OCI-LY1 (cell line): Measurements from ENCODE around the gene ADAMTS18.

Experiments used
- H2AFZ ChIP-seq: fragments of 200-600 bp; sonication (generic), shearing (Covaris generic); 2 replicates; pipeline ENCODE4 v1.6.0; 2014; ENCODE audit warnings: antibody characterized with exemption, mild to moderate bottlenecking, low read length
- H3F3A ChIP-seq: fragments of 200-600 bp; sonication (generic), shearing (Covaris generic); 2 replicates; pipeline ENCODE4 v1.6.0; 2014; ENCODE audit warnings: mild to moderate bottlenecking, antibody characterized with exemption, low read length, moderate library complexity; ENCODE audit not compliant: insufficient read depth
- H3K27ac ChIP-seq: fragments of 200-600 bp; sonication (generic); 2 replicates; pipeline ENCODE4 v1.5.1; 2014; ENCODE audit warnings: low read length, mixed run types, mild to moderate bottlenecking, low read depth; ENCODE audit not compliant: poor library complexity, severe bottlenecking
- H3K27me3 ChIP-seq: fragments of 200-600 bp; sonication (generic); 2 replicates; pipeline ENCODE4 v1.6.0; 2014; ENCODE audit warnings: antibody characterized with exemption, mild to moderate bottlenecking, low read length, moderate library complexity; ENCODE audit not compliant: insufficient read depth
- H3K36me3 ChIP-seq: fragments of 200-600 bp; sonication (generic); 2 replicates; pipeline ENCODE4 v1.6.1; 2014; ENCODE audit warnings: mild to moderate bottlenecking, antibody characterized with exemption, low read length, moderate library complexity, mixed read lengths; ENCODE audit not compliant: insufficient read depth
- H3K4me1 ChIP-seq: fragments of 200-600 bp; sonication (generic); 2 replicates; pipeline ENCODE4 v1.5.1; 2014; ENCODE audit warnings: mild to moderate bottlenecking, low read length, moderate library complexity; ENCODE audit not compliant: insufficient read depth, severe bottlenecking
- H3K4me2 ChIP-seq: fragments of 200-600 bp; sonication (generic), shearing (Covaris generic); 2 replicates; pipeline ENCODE4 v1.6.1; 2014; ENCODE audit warnings: low read length
- H3K4me3 ChIP-seq: fragments of 200-600 bp; sonication (generic); 2 replicates; pipeline ENCODE4 v1.5.1; 2014; ENCODE audit warnings: low read length, low read depth, mild to moderate bottlenecking, mixed read lengths; ENCODE audit not compliant: poor library complexity, severe bottlenecking
- H3K79me2 ChIP-seq: fragments of 200-600 bp; shearing (Covaris generic); 2 replicates; pipeline ENCODE4 v1.6.1; 2016; ENCODE audit warnings: mixed run types, low read length, mixed read lengths; ENCODE audit not compliant: insufficient read depth
- H3K9ac ChIP-seq: fragments of 200-600 bp; sonication (generic), shearing (Covaris generic); 2 replicates; pipeline ENCODE4 v1.6.1; 2014; ENCODE audit warnings: mild to moderate bottlenecking, low read length, mixed read lengths
- H3K9me2 ChIP-seq: fragments of 200-600 bp; sonication (generic), shearing (Covaris generic); 2 replicates; pipeline ENCODE4 v1.6.1; 2014; ENCODE audit warnings: low read depth, mild to moderate bottlenecking, low read length, mixed read lengths
- H3K9me3 ChIP-seq: fragments of 200-600 bp; shearing (Covaris generic); 2 replicates; pipeline ENCODE4 v1.6.1; 2014; ENCODE audit warnings: low read length, mixed read lengths
- H4K20me1 ChIP-seq: fragments of 200-600 bp; sonication (generic), shearing (Covaris generic); 2 replicates; pipeline ENCODE4 v1.6.0; 2016; ENCODE audit warnings: mild to moderate bottlenecking, low read length; ENCODE audit not compliant: insufficient read depth
- EZH2 ChIP-seq: fragments of 200-600 bp; sonication (generic), shearing (Covaris generic); IDR thresholded peaks from 2 replicates; pipeline ENCODE4 v1.8.0; 2017; ENCODE audit warnings: borderline replicate concordance, mixed run types, mild to moderate bottlenecking, antibody characterized with exemption, low read length, moderate library complexity, mixed read lengths
- TF ChIP-seq, protein P1 (sequence below): fragments of 200-600 bp; sonication (generic), shearing (Covaris generic); IDR thresholded peaks from 2 replicates; pipeline ENCODE4 v1.5.1; 2017; ENCODE audit warnings: mild to moderate bottlenecking, antibody characterized with exemption, low read length, moderate library complexity, mixed read lengths

ADAMTS18 gene

DNA sequence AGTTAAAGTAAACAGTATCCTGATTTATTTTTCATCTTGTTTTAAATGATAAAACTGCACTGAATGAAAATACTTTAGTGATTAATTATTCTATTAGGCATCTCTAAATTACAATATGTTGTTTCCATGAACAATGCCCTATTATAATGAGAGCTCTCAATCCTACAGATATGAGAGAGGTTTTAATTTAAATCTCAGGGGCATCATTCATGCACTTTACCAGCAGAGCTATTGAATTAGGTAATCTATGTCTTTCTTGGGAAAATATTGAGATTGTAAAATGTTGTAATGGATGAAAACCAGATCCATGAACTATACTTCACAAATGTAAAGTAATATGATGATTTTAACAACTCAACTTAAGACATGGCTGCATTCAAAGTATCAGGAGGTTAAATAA lies 103.8 kb downstream of the ADAMTS18 start:
- no peaks in the 10 kb centered on the region for H3F3A ChIP-seq

DNA sequence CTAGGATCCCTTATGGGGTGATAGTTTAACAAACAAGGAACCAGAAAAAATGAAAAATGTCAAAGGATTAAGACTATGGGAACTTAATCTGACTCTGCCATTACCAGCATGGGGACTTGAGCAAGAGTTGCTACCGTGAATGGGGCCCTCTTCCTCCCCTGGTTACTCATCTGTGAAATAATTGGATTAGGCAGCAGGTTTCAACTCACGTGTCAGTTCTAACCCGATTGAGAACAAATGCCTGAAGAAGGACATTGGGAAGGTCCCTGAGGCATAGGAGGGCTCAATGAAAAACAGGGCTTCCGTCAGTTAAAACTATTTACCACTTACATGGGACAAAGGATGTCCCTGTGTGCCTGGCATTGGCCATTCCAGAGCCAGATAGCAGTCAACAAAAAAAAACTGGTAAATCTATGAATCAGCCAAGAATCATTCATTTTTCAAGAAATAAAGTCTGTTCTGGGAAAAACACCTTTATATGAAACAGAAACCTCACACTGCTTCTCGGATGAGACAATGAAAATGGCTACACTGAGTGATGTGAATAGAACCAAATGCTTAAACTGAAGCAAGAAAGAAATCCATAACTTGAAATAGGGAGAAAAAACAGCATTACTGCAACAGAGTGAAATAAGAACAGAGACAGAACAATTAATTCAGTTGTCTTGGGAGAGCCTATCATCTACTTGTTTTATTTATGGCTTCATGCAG lies 104.3 kb downstream of the ADAMTS18 start:
- no peak for TF ChIP-seq EZH2
- TF ChIP-seq, protein P1, sequence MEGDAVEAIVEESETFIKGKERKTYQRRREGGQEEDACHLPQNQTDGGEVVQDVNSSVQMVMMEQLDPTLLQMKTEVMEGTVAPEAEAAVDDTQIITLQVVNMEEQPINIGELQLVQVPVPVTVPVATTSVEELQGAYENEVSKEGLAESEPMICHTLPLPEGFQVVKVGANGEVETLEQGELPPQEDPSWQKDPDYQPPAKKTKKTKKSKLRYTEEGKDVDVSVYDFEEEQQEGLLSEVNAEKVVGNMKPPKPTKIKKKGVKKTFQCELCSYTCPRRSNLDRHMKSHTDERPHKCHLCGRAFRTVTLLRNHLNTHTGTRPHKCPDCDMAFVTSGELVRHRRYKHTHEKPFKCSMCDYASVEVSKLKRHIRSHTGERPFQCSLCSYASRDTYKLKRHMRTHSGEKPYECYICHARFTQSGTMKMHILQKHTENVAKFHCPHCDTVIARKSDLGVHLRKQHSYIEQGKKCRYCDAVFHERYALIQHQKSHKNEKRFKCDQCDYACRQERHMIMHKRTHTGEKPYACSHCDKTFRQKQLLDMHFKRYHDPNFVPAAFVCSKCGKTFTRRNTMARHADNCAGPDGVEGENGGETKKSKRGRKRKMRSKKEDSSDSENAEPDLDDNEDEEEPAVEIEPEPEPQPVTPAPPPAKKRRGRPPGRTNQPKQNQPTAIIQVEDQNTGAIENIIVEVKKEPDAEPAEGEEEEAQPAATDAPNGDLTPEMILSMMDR: no peak
- H4K20me1 ChIP-seq: no peaks in the 10 kb centered on the region
- no peak overlapping the region for H3K27ac ChIP-seq
- no peaks in the 10 kb centered on the region for H3K4me1 ChIP-seq
- no peaks in the 10 kb centered on the region for H3K27me3 ChIP-seq
- H3K79me2 ChIP-seq: no peaks in the 10 kb centered on the region
- no peak overlapping the region for H3K4me3 ChIP-seq
- no peaks in the 10 kb centered on the region for H3K36me3 ChIP-seq
- H3K9me3 ChIP-seq: no peaks in the 10 kb centered on the region
- no peak overlapping the region for H3K9ac ChIP-seq
- H3K4me2 ChIP-seq: no peak overlapping the region
- H3F3A ChIP-seq: no peaks in the 10 kb centered on the region
- no peak overlapping the region for H2AFZ ChIP-seq
- no peaks in the 10 kb centered on the region for H3K9me2 ChIP-seq

More for the DNA sequence above, 103.8 kb downstream of the ADAMTS18 start:
- Histone ChIP-seq H3K4me3 (no peak overlapping the region), H3K79me2 (no peaks in the 10 kb centered on the region), H3K4me2 (no peak overlapping the region), H3K4me1 (no peaks in the 10 kb centered on the region), H4K20me1 (no peaks in the 10 kb centered on the region), H3K9me2 (no peaks in the 10 kb centered on the region), H2AFZ (no peak overlapping the region), H3K27ac (no peak overlapping the region), H3K36me3 (no peaks in the 10 kb centered on the region), H3K9me3 (no peaks in the 10 kb centered on the region), H3K27me3 (no peaks in the 10 kb centered on the region), H3K9ac (no peak overlapping the region)
- TF ChIP-seq, protein P1: no peak
- TF ChIP-seq EZH2: no peak

DNA sequence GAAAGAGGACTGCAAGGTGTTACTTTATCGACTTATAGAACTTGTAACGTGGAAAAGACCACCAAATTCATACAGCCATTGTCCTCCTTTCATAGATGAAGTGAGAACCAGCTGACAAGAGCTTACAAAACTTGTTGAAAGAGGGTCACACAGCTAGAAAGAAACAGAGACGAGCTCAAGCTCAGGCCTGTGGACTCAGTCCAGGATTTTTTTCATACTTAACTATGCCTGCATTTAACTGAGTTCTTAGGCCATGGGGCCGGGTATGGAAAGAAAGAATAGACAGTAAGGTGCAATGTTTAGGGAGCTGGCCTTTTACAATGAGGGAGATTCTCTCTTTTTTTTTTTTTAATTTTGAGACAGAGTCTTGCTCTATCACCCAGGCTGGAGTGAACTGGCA lies 106.1 kb downstream of the ADAMTS18 start:
- Histone ChIP-seq H3K27me3 (no peaks in the 10 kb centered on the region), H3K9ac (no peak overlapping the region)
- TF ChIP-seq, protein P1: no peak
- TF ChIP-seq EZH2: no peak

More for the DNA sequence above, 106.1 kb downstream of the ADAMTS18 start:
- H3K4me1 ChIP-seq: no peaks in the 10 kb centered on the region
- no peaks in the 10 kb centered on the region for H3F3A ChIP-seq
- no peak overlapping the region for H2AFZ ChIP-seq
- no peak overlapping the region for H3K4me3 ChIP-seq
- H4K20me1 ChIP-seq: no peaks in the 10 kb centered on the region
- H3K9me2 ChIP-seq: no peaks in the 10 kb centered on the region
- H3K79me2 ChIP-seq: no peaks in the 10 kb centered on the region
- H3K4me2 ChIP-seq: no peak overlapping the region
- H3K36me3 ChIP-seq: no peaks in the 10 kb centered on the region
- H3K9me3 ChIP-seq: no peaks in the 10 kb centered on the region
- H3K27ac ChIP-seq: no peak overlapping the region
